WTC11 (cell line): ENCODE data around the gene PXK. TPM values are rescaled to one million over a fixed set of nuclear protein-coding genes. Genes with fewer than 3 reads are reported as not detected.

Experiments
- ATAC-seq: fragments of 200-7000 bp; cut with Tn5 transposase; 2 replicates; pipeline ENCODE4 v1.10.0; 2021; ENCODE audit warnings: mild to moderate bottlenecking, moderate library complexity
- CTCF ChIA-PET: fragments of 300-600 bp; sonication (Branson Sonifier 250); formaldehyde crosslinking; loops from one replicate; lab custom pipeline; 2021; ENCODE audit warnings: antibody characterized with exemption; lab: Charles Lee
- POLR2A ChIA-PET: fragments of 350-600 bp; sonication (Branson Sonifier 250); formaldehyde crosslinking; loops from one replicate; lab custom pipeline; 2021; ENCODE audit warnings: antibody characterized with exemption; lab: Charles Lee
- DNase-seq: peaks from one replicate; pipeline ENCODE4 v3.0.0; 2021; ENCODE audit warnings: low spot score
- H3K27ac Mint-ChIP-seq: 2 replicates; pipeline ENCODE4 v1.8.0; 2021; ENCODE audit warnings: mixed read lengths
- H3K27me3 Mint-ChIP-seq: 2 replicates; pipeline ENCODE4 v1.8.0; 2021; ENCODE audit warnings: low read depth, mild to moderate bottlenecking, moderate library complexity, mixed read lengths
- H3K36me3 Mint-ChIP-seq: 2 replicates; pipeline ENCODE4 v1.8.0; 2021; ENCODE audit warnings: mixed read lengths
- H3K4me1 Mint-ChIP-seq: 2 replicates; pipeline ENCODE4 v1.8.0; 2022; ENCODE audit warnings: mixed read lengths
- H3K4me3 Mint-ChIP-seq: 2 replicates; pipeline ENCODE4 v1.8.0; 2021; ENCODE audit warnings: mild to moderate bottlenecking, moderate library complexity, mixed read lengths
- H3K9me3 Mint-ChIP-seq: 2 replicates; pipeline ENCODE4 v1.8.0; 2021; ENCODE audit warnings: mixed read lengths
- CREM ChIP-seq: sonication (generic); formaldehyde crosslinking; IDR thresholded peaks from 2 replicates; pipeline ENCODE4 v1.8.1; 2022; ENCODE audit warnings: mild to moderate bottlenecking, missing genetic modification reagents, moderate library complexity
- ERG ChIP-seq: fragments of 250-450 bp; sonication (Bioruptor Pico); IDR thresholded peaks from 2 replicates; pipeline ENCODE4 v1.8.0; 2021; ENCODE audit warnings: mild to moderate bottlenecking
- FOXP1 ChIP-seq: sonication (generic); formaldehyde crosslinking; IDR thresholded peaks from 2 replicates; pipeline ENCODE4 v1.8.0; 2022; ENCODE audit warnings: missing genetic modification reagents, mild to moderate bottlenecking, moderate library complexity, borderline replicate concordance
- FOXP4 ChIP-seq: sonication (generic); formaldehyde crosslinking; IDR thresholded peaks from 2 replicates; pipeline ENCODE4 v1.8.0; 2022; ENCODE audit warnings: mild to moderate bottlenecking, missing genetic modification reagents
- GABPB1 ChIP-seq: sonication (generic); formaldehyde crosslinking; IDR thresholded peaks from 2 replicates; pipeline ENCODE4 v1.8.1; 2023; ENCODE audit warnings: mild to moderate bottlenecking, missing genetic modification reagents
- GTF2I ChIP-seq: fragments of 250-450 bp; sonication (Bioruptor Pico); conservative IDR thresholded peaks from 2 replicates; pipeline ENCODE4 v1.4.0; 2021; ENCODE audit warnings: mild to moderate bottlenecking
- NFE2L1 ChIP-seq: sonication (generic); formaldehyde crosslinking; IDR thresholded peaks from 2 replicates; pipeline ENCODE4 v1.8.1; 2023; ENCODE audit warnings: missing genetic modification reagents
- NR1H2 ChIP-seq: sonication (generic); formaldehyde crosslinking; IDR thresholded peaks from 2 replicates; pipeline ENCODE4 v1.9.0; 2021; ENCODE audit warnings: mild to moderate bottlenecking, moderate library complexity, missing genetic modification reagents
- NR3C1 ChIP-seq: sonication (generic); formaldehyde crosslinking; conservative IDR thresholded peaks from 2 replicates; pipeline ENCODE4 v1.8.1; 2023; ENCODE audit warnings: low read depth, mild to moderate bottlenecking, missing genetic modification reagents
- SMAD4 ChIP-seq: sonication (generic); formaldehyde crosslinking; IDR thresholded peaks from 2 replicates; pipeline ENCODE4 v1.8.0; 2022; ENCODE audit warnings: mild to moderate bottlenecking, missing genetic modification reagents
- TCF7 ChIP-seq: sonication (generic); formaldehyde crosslinking; IDR thresholded peaks from 2 replicates; pipeline ENCODE4 v1.8.0; 2022; ENCODE audit warnings: mild to moderate bottlenecking, low read depth, missing genetic modification reagents, moderate library complexity
- TEAD4 ChIP-seq: sonication (generic); formaldehyde crosslinking; IDR thresholded peaks from 2 replicates; pipeline ENCODE4 v1.8.0; 2022; ENCODE audit warnings: mild to moderate bottlenecking, missing genetic modification reagents
- ZMAT4 ChIP-seq: fragments of 250-450 bp; sonication (Bioruptor Pico); IDR thresholded peaks from 2 replicates; pipeline ENCODE4 v1.9.0; 2021; ENCODE audit warnings: mild to moderate bottlenecking
- ZNF121 ChIP-seq: sonication (generic); formaldehyde crosslinking; IDR thresholded peaks from 2 replicates; pipeline ENCODE4 v1.8.0; 2023; ENCODE audit warnings: missing genetic modification reagents
- ZNF232 ChIP-seq: sonication (generic); formaldehyde crosslinking; IDR thresholded peaks from 2 replicates; pipeline ENCODE4 v1.8.0; 2022; ENCODE audit warnings: mild to moderate bottlenecking, missing genetic modification reagents
- ZNF263 ChIP-seq: sonication (generic); formaldehyde crosslinking; IDR thresholded peaks from 2 replicates; pipeline ENCODE4 v1.8.1; 2022; ENCODE audit warnings: low read depth, mild to moderate bottlenecking, moderate library complexity, missing genetic modification reagents
- ZNF281 ChIP-seq: sonication (generic); formaldehyde crosslinking; IDR thresholded peaks from 2 replicates; pipeline ENCODE4 v1.8.0; 2023; ENCODE audit warnings: mild to moderate bottlenecking, missing genetic modification reagents
- ZNF423 ChIP-seq: fragments of 250-450 bp; sonication (Bioruptor Pico); IDR thresholded peaks from 2 replicates; pipeline ENCODE4 v2.1.2; 2022; ENCODE audit warnings: mild to moderate bottlenecking, moderate library complexity
- total RNA-seq: library from RNA; stranded (reverse); gene quantifications from 3 replicates; pipeline ENCODE4 v1.2.3, GENCODE V29; 2021

PXK gene
- total RNA-seq, 1 experiment from 2014 or later: 9.4 TPM

- TF ChIP-seq NFE2L1 (CRISPR knock-in tag): no peak
These were observed 1.3 kb downstream of the PXK start (continued) for GRCh38 chr3:58334013-58334321.

GRCh38 chr3:58334506-58334884, 1.8 kb downstream of the PXK start:
- POLR2A ChIA-PET: no interaction called here
- peaks cover 34% of the 10 kb centered on the region for H3K27me3 Mint-ChIP-seq
- ATAC-seq: no peak

GRCh38 chr3:58335652-58335947, 2.9 kb downstream of the PXK start:
- DNase-seq (no peak), ATAC-seq (no peak)
- peaks cover 30% of the 10 kb centered on the region for H3K27me3 Mint-ChIP-seq
- ChIA-PET CTCF (interaction anchor here (0.7 to 1.6 kb wide), 4 partner anchors 29 to 158 kb away, joined by 3 to 6 read pairs (median 4); partner anchors contain the start of genes HTD2, KCTD6 and RPP14), POLR2A (no interaction called here)
- H3K4me1 Mint-ChIP-seq: peaks cover 24% of the 10 kb centered on the region
- no peak overlapping the region for H3K4me3 Mint-ChIP-seq
- H3K9me3 Mint-ChIP-seq: no peaks in the 10 kb centered on the region
- no peaks in the 10 kb centered on the region for H3K36me3 Mint-ChIP-seq
- H3K27ac Mint-ChIP-seq: no peak overlapping the region
- TF ChIP-seq ERG (CRISPR knock-in tag) (no peak), NR1H2 (CRISPR knock-in tag) (no peak), ZNF281 (CRISPR knock-in tag) (no peak)

More at GRCh38 chr3:58334506-58334884, 1.8 kb downstream of the PXK start:
- Mint-ChIP-seq H3K27ac (no peak overlapping the region), H3K4me3 (no peak overlapping the region; the same call in 1 of the 2 replicates), H3K36me3 (no peaks in the 10 kb centered on the region), H3K4me1 (peaks cover 24% of the 10 kb centered on the region)
- TF ChIP-seq ZNF423 (CRISPR knock-in tag) (no peak), ZNF263 (no peak), ZMAT4 (CRISPR knock-in tag) (no peak), SMAD4 (CRISPR knock-in tag) (no peak), ZNF232 (no peak), TCF7 (no peak), NR3C1 (no peak), FOXP4 (CRISPR knock-in tag) (no peak), ZNF121 (no peak), CREM (CRISPR knock-in tag) (no peak), FOXP1 (CRISPR knock-in tag) (no peak), TEAD4 (no peak), GABPB1 (CRISPR knock-in tag) (no peak), GTF2I (no peak)
- TF ChIP-seq, all 79 proteins: peak for 0
- DNase-seq: no peak
- CTCF ChIA-PET: interaction anchor here (1.1 to 3.0 kb wide), 5 partner anchors 15 to 157 kb away, joined by 3 to 22 read pairs (median 6); partner anchors contain the start of genes HTD2 and RPP14
- H3K9me3 Mint-ChIP-seq: no peaks in the 10 kb centered on the region
